HepG2 (cell line): ENCODE results near the gene MGA. TPM values are rescaled to one million over a fixed set of nuclear protein-coding genes. Genes with fewer than 3 reads are reported as not detected.

ENCODE experiments used
- AKAP8 ChIP-seq: sonication (generic); formaldehyde crosslinking; IDR thresholded peaks from 2 replicates; pipeline ENCODE4 v1.5.1; 2020; ENCODE audit warnings: mild to moderate bottlenecking, missing genetic modification reagents
- CCDC6 ChIP-seq: sonication (generic); formaldehyde crosslinking; IDR thresholded peaks from 2 replicates; pipeline ENCODE4 v1.8.1; 2022; ENCODE audit warnings: mild to moderate bottlenecking, missing genetic modification reagents, moderate library complexity
- CREB1 ChIP-seq, 2 experiments: fragments of 450-650 bp in 1 of 2; IDR thresholded peaks; 2 replicates each; pipeline ENCODE4 v1.6.1; 2016 to 2017; ENCODE audit warnings: control low read depth in 1 of 2, mild to moderate bottlenecking in 1 of 2, missing compliant biosample characterization in 1 of 2, missing genetic modification characterization in 1 of 2
- DNMT3B ChIP-seq: conservative IDR thresholded peaks from 2 replicates; pipeline ENCODE4 v1.6.1; 2016; ENCODE audit warnings: missing biosample characterization, control low read depth
- HOXD1 ChIP-seq: sonication (generic); formaldehyde crosslinking; IDR thresholded peaks from 2 replicates; pipeline ENCODE4 v1.5.0; 2020; ENCODE audit warnings: missing genetic modification reagents
- ISX ChIP-seq: sonication (generic); formaldehyde crosslinking; conservative IDR thresholded peaks from 2 replicates; pipeline ENCODE4 v1.5.0; 2020; ENCODE audit warnings: missing genetic modification reagents
- KDM1A ChIP-seq: IDR thresholded peaks from 2 replicates; pipeline ENCODE4 v1.6.1; 2016; ENCODE audit warnings: missing compliant biosample characterization
- KDM5A ChIP-seq: fragments of 200-600 bp; sonication (generic); IDR thresholded peaks from 2 replicates; pipeline ENCODE4 v1.7.0; 2018; ENCODE audit warnings: antibody characterized with exemption, mild to moderate bottlenecking, low read length, borderline replicate concordance
- MTA3 ChIP-seq: sonication (generic); formaldehyde crosslinking; IDR thresholded peaks from 2 replicates; pipeline ENCODE4 v1.4.0; 2020; ENCODE audit warnings: missing genetic modification reagents
- NFYC ChIP-seq: IDR thresholded peaks from 2 replicates; pipeline ENCODE4 v1.6.1; 2016; ENCODE audit warnings: missing genetic modification reagents, missing compliant biosample characterization
- SALL1 ChIP-seq: sonication (generic); formaldehyde crosslinking; IDR thresholded peaks from 2 replicates; pipeline ENCODE4 v1.8.0; 2022; ENCODE audit warnings: mild to moderate bottlenecking, missing genetic modification reagents
- TBL1XR1 ChIP-seq: fragments of 150-350 bp; IDR thresholded peaks from 2 replicates; pipeline ENCODE4 v1.6.1; 2014; ENCODE audit warnings: borderline replicate concordance, low read length; ENCODE audit not compliant: partially characterized antibody
- THYN1 ChIP-seq: sonication (generic); formaldehyde crosslinking; IDR thresholded peaks from 2 replicates; pipeline ENCODE4 v1.8.1; 2023; ENCODE audit warnings: low read depth, mild to moderate bottlenecking, moderate library complexity, missing genetic modification reagents, borderline replicate concordance
- WIZ ChIP-seq: sonication (generic); formaldehyde crosslinking; IDR thresholded peaks from 2 replicates; pipeline ENCODE4 v1.5.1; 2020; ENCODE audit warnings: mild to moderate bottlenecking, missing genetic modification reagents
- ZFP82 ChIP-seq: sonication (generic); formaldehyde crosslinking; IDR thresholded peaks from 2 replicates; pipeline ENCODE4 v1.5.1; 2020; ENCODE audit warnings: mild to moderate bottlenecking, missing genetic modification reagents, borderline replicate concordance
- ZNF235 ChIP-seq: sonication (generic); formaldehyde crosslinking; IDR thresholded peaks from 2 replicates; pipeline ENCODE4 v1.8.1; 2023; ENCODE audit warnings: mild to moderate bottlenecking, missing genetic modification reagents, borderline replicate concordance
- ZNF496 ChIP-seq: sonication (generic); formaldehyde crosslinking; IDR thresholded peaks from 2 replicates; pipeline ENCODE4 v1.8.1; 2023; ENCODE audit warnings: mild to moderate bottlenecking, moderate library complexity, missing genetic modification reagents; ENCODE audit not compliant: insufficient replicate concordance
- ZNF570 ChIP-seq: sonication (generic); formaldehyde crosslinking; IDR thresholded peaks from 2 replicates; pipeline ENCODE4 v1.4.0; 2020; ENCODE audit warnings: mild to moderate bottlenecking, missing genetic modification reagents, borderline replicate concordance
- polyA plus RNA-seq, 8 experiments: library from polyadenylated mRNA; depleted of rRNA in 3 of 8; stranded (reverse) in 7 of 8; unstranded in 1 of 8; fragments of >200 nt; fragmentation: Illumina TruSeq in 4 of 8; extraction: Trizol in 4 of 8; gene quantifications; 2 replicates each; pipeline versions ENCODE4 v1.2.1 to v1.2.3, GENCODE V29; 2011 to 2016; ENCODE audit warnings: low read depth in 4 of 8, missing spikeins in 1 of 8, mixed read lengths in 1 of 8; ENCODE audit not compliant: insufficient read depth in 1 of 8
- total RNA-seq, 5 experiments: library from RNA; depleted of rRNA; stranded (reverse); fragments of >200 nt; fragmentation: Illumina TruSeq; extraction: Trizol; gene quantifications; 2 replicates each; pipeline ENCODE4 v1.2.3, GENCODE V29; 2016; ENCODE audit warnings: low read depth in 1 of 5
- TF ChIP-seq, protein P1 (sequence below): sonication (generic); formaldehyde crosslinking; IDR thresholded peaks from 2 replicates; pipeline ENCODE4 v1.5.0; 2020; ENCODE audit warnings: mild to moderate bottlenecking, missing genetic modification reagents
- TF ChIP-seq, protein P2 (sequence below): sonication (generic); formaldehyde crosslinking; IDR thresholded peaks from 2 replicates; pipeline ENCODE4 v1.8.1; 2023; ENCODE audit warnings: missing genetic modification reagents, mild to moderate bottlenecking, borderline replicate concordance
- TF ChIP-seq, protein P3 (sequence below): IDR thresholded peaks from 2 replicates; pipeline ENCODE4 v1.6.1; 2016; ENCODE audit warnings: low read depth
- TF ChIP-seq, protein P4 (sequence below): sonication (generic); formaldehyde crosslinking; IDR thresholded peaks from 2 replicates; pipeline ENCODE4 v1.4.0; 2020; ENCODE audit warnings: missing genetic modification reagents
- TF ChIP-seq, protein P5 (sequence below): IDR thresholded peaks from 2 replicates; pipeline ENCODE4 v1.6.1; 2018; ENCODE audit warnings: missing genetic modification reagents

The MGA gene
- total and polyA plus RNA-seq, 2 of the 13 experiments (the other 11 are each of a cell fraction or from before 2014, with no cell fraction given) = 5.3 to 59.0 TPM

DNA sequence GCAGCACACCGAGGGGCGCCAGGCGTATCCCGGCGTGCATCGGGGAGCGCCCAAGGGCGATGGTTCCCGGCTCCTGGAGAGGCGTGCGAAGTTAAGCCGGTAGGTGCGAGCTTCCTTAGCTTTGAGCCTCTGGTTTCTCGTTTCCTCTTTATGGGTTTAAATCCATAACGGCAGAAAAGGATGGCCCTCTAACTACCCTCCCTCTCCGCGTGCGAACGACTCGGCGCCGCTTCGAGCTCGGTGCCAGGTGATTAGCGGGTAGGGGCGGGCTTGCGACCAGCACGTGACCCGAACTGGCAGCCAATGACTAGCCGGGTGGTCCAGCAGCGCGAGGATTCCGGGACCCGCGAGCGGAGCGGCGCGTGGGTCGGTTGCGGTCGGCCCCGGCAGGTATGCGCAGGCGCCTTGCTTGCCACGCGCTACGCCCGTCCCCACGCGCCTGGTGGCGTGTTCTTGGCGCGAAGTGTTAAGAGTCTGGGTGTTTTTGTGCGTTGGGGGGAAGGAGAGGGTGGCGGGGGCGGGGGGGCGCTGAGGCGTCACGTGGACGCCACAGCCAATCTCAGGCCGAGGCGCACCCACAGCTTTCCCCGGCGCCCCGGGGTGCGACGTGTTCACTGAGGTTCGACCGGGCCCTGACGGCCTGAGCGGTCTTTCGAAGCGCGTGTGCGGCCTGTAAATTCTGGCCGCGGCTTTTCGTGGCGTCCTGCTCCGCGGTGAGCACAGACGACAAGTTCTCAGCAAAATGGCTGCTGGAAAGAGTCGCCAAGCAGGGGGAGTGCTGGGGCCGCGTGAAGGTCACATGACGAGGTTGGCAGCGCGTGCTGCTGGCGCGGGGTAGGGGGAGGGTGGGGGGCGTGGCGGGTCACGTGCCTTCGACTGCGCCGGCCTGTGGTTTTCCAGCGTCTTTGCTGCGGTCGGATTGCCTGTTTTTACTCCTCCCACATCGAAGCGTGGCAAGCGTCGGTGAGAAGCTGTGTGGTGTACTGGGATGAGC, 38.7 kb upstream of the MGA start (continued):
- TF ChIP-seq CREB1 (IDR thresholded peaks at IDR 0.05) (peak; percentile 19; the same call in 1 of the 2 replicates), CREB1 (CRISPR knock-in tag; IDR thresholded peaks at IDR 0.05) (peak; percentile 18), NFYC (CRISPR knock-in tag) (peak; percentile 83), ZNF496 (CRISPR knock-in tag) (peak; percentile 76), KDM1A (CRISPR knock-in tag) (peak; percentile 63), THYN1 (peak; percentile 72; the same call in 1 of the 2 replicates), DNMT3B (CRISPR knock-in tag) (peak; percentile 87), CCDC6 (CRISPR knock-in tag) (peak; percentile 99), ZFP82 (CRISPR knock-in tag) (peak; percentile 98; the same call in 1 of the 2 replicates), WIZ (CRISPR knock-in tag) (no peak), AKAP8 (no peak), HOXD1 (peak; percentile 94), ISX (CRISPR knock-in tag) (peak; percentile 84; the same call in 1 of the 2 replicates), MTA3 (no peak), KDM5A (peak; percentile 40; the same call in 1 of the 2 replicates), TBL1XR1 (no peak), ZNF235 (CRISPR knock-in tag) (peak; percentile 97), SALL1 (CRISPR knock-in tag) (peak; percentile 97), ZNF570 (CRISPR knock-in tag) (no peak; the same call in none of the 2 replicates)
- TF ChIP-seq, protein P1, sequence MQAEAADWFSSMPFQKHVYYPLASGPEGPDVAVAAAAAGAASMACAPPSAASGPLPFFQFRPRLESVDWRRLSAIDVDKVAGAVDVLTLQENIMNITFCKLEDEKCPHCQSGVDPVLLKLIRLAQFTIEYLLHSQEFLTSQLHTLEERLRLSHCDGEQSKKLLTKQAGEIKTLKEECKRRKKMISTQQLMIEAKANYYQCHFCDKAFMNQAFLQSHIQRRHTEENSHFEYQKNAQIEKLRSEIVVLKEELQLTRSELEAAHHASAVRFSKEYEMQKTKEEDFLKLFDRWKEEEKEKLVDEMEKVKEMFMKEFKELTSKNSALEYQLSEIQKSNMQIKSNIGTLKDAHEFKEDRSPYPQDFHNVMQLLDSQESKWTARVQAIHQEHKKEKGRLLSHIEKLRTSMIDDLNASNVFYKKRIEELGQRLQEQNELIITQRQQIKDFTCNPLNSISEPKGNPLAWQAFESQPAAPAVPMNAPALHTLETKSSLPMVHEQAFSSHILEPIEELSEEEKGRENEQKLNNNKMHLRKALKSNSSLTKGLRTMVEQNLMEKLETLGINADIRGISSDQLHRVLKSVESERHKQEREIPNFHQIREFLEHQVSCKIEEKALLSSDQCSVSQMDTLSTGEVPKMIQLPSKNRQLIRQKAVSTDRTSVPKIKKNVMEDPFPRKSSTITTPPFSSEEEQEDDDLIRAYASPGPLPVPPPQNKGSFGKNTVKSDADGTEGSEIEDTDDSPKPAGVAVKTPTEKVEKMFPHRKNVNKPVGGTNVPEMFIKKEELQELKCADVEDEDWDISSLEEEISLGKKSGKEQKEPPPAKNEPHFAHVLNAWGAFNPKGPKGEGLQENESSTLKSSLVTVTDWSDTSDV (CRISPR knock-in tag) = peak; percentile 99
- TF ChIP-seq, protein P2, sequence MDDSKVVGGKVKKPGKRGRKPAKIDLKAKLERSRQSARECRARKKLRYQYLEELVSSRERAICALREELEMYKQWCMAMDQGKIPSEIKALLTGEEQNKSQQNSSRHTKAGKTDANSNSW = peak; percentile 97
- TF ChIP-seq, protein P3, sequence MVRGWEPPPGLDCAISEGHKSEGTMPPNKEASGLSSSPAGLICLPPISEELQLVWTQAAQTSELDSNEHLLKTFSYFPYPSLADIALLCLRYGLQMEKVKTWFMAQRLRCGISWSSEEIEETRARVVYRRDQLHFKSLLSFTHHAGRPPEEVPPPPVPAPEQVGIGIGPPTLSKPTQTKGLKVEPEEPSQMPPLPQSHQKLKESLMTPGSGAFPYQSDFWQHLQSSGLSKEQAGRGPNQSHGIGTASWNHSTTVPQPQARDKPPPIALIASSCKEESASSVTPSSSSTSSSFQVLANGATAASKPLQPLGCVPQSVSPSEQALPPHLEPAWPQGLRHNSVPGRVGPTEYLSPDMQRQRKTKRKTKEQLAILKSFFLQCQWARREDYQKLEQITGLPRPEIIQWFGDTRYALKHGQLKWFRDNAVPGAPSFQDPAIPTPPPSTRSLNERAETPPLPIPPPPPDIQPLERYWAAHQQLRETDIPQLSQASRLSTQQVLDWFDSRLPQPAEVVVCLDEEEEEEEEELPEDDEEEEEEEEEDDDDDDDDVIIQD (CRISPR knock-in tag) = peak; percentile 49
- TF ChIP-seq, protein P4, sequence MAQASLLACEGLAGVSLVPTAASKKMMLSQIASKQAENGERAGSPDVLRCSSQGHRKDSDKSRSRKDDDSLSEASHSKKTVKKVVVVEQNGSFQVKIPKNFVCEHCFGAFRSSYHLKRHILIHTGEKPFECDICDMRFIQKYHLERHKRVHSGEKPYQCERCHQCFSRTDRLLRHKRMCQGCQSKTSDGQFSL (CRISPR knock-in tag) = peak; percentile 35; the same call in 1 of the 2 replicates
- TF ChIP-seq, protein P5, sequence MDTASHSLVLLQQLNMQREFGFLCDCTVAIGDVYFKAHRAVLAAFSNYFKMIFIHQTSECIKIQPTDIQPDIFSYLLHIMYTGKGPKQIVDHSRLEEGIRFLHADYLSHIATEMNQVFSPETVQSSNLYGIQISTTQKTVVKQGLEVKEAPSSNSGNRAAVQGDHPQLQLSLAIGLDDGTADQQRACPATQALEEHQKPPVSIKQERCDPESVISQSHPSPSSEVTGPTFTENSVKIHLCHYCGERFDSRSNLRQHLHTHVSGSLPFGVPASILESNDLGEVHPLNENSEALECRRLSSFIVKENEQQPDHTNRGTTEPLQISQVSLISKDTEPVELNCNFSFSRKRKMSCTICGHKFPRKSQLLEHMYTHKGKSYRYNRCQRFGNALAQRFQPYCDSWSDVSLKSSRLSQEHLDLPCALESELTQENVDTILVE (CRISPR knock-in tag) = no peak; the same call in 1 of the 2 replicates
